ENCODE measurements around the gene CRTC2.

Gene CRTC2

DNA sequence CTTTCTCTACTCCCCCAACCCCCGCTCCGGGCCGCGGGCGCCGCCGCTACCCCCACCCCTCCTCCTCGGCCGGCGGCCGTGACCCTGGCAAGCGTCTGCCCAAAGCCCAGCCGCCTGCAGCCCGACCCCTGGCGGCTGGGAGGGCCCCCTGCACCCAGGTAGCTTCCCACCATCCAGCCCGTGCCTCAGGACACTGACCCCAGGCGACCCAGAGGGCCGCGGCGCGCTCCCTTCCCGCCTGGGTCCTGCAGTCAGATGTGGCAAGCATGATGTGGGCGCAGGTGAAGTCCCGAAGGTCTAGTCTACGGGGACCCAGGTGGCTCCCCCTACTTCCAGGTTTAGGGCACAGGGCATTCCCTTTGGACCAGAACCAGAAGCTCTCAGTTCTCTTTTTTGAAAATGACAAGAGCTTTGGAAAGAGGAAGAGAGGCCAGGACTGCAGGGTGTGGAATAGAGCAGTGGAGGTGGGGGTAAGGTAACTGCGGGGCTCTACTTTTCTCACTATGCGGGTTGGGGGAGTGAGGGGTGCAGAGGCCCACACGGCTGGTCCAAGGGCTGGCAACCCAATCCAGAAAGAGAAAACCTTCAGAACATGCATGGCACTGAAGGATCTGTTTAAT lies 11.7 kb downstream of the CRTC2 start, which contains the start of gene DENND4B:
Gene DENND4B (minus strand): TSS at position 97 of the 620 bp plus-strand sequence. CDS start 2,344 bp downstream, outside the sequence.
- no peak for DNase-seq (ENCODE audit: low read depth)

GRCh38 chr1:153945795-153946621 lies 12.4 kb downstream of the CRTC2 start:
- DNase-seq (ENCODE audit: low read depth): no peak

DNA sequence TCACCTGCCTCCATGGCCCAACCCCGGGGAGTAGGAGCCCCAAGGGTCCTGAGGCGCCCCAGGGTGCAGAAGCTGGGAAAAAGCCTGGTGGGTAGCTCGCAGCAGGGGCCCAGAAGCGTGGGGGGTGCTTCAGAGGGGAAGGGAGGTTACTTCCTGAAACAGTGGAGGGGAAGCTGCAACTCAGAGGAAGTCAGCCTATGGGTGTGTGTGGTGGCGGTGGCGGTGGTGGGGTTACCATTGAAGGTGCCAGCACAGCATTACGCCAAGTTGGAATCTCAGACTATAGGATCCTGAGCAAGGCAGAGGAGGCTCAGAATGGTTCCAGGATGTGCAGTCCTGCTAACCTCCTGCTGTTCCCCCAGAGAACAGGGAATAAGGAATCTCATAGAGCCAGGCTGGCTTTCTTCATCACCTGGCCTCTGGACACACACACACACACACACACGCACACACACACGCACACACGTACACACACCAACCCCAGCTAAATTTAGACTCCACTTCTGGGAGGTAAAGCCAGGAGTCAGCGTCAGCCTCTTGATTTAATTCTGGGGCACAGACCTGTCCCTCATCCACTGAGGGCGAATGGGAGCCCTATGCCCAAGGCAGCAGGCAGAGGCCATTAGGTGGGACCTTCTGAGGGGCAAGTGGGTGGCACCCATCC lies 13.1 kb downstream of the CRTC2 start:
- no peak for DNase-seq (ENCODE audit: low read depth)

DNA sequence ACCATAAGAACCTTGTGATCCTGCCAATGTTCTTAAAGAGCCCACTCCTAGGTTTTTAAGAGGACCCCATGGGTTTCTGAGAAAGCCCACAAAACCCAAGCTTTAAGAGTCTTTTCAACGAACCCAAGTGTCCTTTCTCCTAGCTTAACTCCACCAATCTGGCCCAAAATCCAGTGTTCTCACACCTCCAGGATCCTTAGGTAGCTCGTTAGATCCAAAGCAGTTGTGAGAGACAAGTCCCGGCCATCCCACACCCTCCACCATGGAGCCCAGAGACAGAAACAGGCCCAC lies 13.6 kb downstream of the CRTC2 start:
- DNase-seq (ENCODE audit: low read depth): no peak

DNA sequence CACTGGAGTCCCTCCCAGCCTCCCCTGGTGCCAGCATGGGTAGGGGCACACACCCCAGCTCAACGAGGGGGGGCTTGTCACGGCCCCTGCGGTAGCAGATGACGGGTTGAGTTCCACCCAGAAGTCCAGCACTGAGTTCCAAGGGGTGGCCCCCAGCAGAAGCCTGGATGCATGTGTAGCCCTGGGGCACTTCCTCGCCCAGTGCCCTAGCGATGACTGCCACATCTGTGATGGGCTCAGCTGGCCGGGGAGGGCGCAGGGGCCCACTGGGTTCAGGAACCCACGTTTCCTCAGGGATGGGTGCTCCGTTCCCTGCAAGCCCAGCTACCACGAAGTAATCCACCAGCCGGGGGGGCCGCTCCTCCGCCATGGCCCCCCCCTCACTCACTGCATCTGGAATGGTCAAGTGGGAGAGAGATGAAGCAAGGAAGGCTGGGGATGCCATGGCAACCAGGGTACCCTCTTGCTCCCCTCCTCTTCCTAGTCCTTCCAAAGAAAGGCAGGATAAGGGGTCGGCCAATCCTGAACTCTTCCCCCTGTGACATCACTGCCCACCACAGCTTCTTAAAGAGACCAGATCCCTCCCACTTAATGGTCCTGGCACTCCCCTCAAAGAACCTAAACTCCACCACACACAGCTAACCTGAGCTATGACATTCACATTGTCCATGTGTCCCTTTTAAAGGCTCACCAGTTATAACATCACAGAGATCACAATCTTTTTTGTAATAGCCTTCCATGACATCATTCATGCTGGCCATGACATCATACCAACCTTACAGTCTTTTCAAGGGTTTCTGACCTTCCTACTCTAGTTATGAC lies 14.2 kb downstream of the CRTC2 start:
- DNase-seq (ENCODE audit: low read depth): no peak

DNA sequence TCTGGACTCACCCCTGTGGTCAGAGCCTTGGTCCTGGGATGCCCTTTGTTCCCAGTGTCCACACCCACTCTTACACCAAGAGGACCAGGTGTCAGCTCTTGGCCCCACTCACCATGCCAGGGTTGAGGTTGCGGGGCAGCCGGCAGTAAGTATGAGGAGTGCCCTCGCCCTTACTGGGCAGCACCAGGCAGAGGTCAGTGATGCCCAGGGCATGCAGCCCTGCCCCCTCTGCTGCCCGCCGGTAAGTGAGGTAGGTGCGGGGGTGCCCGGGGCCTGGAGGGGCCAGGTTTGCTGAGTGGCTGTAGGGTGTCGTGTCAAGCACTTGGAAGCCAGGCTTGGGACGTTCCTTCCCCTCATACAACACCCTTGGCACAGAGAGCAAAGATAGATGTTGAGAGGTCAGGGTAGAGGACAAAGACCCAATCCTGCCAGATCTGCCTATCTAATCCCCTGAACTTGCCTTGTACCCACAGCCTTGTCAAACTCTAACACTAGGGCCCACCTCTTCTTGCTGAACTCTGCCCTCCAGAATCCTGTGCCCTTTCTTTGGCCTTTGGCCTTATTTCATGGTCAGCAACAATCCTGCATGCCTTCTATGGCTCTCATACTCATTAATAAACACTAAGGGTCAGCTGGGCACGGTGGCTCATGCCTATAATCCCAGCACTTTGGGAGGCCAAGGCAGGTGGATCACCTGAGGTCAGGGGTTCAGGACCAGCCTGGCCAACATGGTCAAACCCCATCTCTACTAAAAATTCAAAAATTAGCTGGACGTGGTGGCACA lies 15.5 kb downstream of the CRTC2 start:
- DNase-seq (ENCODE audit: low read depth): no peak

- DNase-seq (ENCODE audit: low read depth): no peak
These were observed 16.3 kb downstream of the CRTC2 start for GRCh38 chr1:153941826-153942725.

DNA sequence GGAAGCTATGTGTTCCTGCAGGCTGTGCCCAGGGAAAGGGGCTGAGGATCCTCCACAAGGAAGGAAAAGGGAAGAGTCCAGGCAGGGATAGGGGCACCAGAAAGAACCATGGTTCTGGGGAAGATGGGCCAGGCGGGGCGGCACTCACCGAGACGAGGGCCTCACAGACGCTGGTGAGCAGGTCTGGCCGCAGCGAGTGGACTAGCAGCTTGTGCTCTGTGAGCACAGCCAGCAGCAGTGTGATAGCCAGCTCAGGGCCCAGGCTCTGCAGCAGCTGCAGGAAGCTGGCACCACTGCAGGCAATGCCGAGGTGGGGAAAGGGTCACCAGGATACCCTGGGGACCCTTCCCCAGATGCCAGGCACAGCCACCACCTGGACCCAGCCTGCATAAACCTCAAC lies 17.7 kb downstream of the CRTC2 start:
- no peak for DNase-seq (ENCODE audit: low read depth)

DNA sequence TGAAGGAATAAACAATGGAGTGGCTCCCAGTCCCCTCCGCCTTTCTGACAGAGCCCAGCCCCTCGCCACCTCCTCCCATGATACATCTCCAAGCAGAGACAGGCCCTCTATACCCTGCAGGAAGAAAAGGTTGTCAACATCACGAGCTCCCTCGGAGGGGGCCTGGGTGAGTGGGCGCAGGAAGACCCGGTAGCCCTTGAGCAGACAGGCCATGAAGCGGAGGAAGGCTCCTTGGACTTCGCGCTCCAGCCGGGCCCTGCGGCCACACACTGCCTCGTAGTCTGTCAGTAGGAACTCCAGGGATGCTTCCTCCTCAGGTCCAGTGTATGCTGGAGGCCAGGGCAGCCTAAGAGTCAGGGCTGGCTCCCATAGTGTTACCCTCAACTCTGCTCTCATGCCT lies 18.9 kb downstream of the CRTC2 start:
- DNase-seq (ENCODE audit: low read depth): no peak

DNA sequence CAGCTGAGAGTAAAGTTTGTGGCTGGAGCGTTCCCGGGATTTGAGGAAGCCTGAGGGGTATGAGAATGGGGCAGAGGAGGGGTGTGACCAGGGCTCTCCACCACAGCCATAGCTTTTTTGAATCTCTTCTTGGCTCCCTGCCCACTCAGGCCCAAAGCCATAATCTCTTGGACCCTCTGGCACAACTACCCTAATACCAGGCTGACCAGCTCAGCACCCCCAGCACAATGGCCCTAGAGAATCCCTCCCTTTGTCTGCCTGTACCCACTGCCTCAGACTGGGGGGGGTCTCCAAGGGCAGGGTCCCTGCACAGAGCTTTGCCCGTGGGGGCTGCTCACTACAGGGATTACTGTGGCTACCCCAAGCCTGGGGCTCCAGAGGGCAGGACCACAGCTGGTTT lies 19.4 kb downstream of the CRTC2 start:
- no peak for DNase-seq (ENCODE audit: low read depth)

- no peak for DNase-seq (ENCODE audit: low read depth)
These were observed 21.1 kb downstream of the CRTC2 start for GRCh38 chr1:153937331-153937730.

DNA sequence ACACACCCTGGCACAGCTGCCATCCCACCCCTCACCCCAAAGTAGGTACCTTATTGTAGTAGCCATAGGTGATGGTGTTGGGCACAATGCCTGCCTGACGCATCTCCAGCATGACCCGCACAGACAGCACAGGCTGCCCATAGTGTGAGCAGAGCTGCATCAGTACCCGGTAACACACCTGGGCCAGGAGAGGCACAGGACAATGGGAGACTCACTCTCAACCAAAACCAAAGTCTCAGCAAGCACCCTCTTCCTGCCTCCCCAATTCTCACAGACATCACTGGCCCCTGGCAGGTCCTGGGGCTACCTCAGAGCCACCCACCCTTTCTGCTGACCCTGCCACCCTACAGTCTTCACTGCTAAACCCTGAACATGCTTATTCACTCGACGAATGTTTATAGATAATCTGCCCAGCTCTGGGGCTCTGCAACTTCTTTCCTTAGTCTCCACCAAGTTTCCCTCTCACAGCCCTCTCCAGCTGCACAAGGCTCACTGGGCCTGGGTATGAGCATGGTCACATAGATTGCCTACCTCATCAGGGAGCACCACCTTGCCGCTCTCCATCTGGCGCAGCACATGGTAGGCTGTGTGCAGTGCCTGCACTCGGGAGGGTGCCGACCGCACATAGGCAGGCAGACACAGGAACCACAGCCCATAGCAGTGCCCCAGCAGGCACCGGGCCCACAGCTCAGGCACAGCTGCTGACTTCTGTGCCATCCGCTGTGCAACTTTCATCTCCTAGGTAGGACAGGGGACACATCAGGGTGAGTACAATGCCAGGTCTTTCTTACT lies 22.2 kb downstream of the CRTC2 start:
- DNase-seq (ENCODE audit: low read depth): no peak

- no peak for DNase-seq (ENCODE audit: low read depth)
These were observed 23.7 kb downstream of the CRTC2 start for GRCh38 chr1:153934746-153935145.

- no peak for DNase-seq (ENCODE audit: low read depth)
These were observed 24.5 kb downstream of the CRTC2 start for GRCh38 chr1:153933955-153934354.

DNA sequence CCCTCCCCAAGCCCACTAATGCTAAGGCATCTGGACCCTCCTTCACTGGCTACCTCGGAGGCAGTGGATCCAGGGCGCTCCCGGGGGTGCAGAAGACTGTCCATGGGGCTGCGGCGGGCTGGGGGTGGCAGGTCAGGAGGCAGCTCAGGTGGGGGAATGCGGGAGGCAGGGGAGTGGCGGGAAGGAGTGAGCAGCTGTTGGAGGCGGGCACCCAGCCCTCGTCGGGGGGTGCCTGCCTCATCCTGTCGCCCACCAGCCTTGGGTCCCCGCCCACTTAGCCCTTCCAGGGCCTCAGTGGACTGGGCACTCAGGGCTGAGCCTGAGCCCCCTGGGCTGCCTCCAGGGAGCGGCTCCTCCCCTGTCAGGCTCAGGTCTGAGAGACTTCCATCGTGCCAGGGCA lies 25.0 kb downstream of the CRTC2 start:
- no peak for DNase-seq (ENCODE audit: low read depth)

DNA sequence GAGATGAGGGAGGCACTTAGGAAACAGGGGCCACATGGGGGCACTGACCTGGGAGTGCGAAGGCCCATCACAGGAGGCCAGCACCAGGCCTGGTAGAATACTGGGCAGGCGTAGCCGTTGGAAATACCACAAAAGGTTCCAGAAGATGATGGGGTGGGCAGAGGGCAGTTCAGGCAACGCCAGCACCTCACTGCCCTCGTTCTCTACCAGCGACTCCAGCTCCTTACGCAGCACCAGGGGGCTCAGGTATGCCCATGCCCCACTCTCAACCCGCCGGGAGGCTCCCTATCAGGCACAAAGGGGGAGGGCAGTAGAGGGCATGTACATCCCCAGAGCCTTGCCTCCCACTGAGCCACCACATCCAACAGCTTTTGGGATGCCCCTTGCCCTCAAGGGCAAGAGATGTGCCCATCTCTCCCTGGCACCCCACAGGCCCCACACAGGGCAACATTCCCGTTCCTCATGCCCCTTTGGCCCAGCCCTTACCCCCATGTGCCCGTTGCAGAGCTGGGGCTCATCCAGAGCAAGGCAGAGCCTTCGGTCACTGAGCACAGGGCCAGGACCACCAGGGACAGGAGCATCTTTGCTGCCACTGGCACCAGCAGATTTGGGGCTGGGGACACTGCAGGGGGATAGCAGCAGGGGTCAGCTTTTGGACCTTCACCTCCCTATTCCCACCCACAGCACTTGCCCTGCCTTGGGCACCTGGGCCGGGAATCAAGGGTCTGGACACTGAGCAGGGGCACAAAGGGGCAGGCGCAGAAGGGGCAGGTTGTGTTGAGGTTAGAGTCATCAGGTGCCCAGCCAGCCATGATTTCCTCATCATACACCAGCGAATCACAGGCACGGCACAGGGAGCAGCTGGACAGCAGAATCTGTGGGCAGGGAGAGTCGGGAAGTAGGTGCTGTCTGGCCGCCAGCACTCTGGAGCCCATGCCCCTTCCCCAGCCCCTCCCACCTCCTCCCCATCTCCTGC lies 26.0 kb downstream of the CRTC2 start:
- no peak for DNase-seq (ENCODE audit: low read depth)

DNA sequence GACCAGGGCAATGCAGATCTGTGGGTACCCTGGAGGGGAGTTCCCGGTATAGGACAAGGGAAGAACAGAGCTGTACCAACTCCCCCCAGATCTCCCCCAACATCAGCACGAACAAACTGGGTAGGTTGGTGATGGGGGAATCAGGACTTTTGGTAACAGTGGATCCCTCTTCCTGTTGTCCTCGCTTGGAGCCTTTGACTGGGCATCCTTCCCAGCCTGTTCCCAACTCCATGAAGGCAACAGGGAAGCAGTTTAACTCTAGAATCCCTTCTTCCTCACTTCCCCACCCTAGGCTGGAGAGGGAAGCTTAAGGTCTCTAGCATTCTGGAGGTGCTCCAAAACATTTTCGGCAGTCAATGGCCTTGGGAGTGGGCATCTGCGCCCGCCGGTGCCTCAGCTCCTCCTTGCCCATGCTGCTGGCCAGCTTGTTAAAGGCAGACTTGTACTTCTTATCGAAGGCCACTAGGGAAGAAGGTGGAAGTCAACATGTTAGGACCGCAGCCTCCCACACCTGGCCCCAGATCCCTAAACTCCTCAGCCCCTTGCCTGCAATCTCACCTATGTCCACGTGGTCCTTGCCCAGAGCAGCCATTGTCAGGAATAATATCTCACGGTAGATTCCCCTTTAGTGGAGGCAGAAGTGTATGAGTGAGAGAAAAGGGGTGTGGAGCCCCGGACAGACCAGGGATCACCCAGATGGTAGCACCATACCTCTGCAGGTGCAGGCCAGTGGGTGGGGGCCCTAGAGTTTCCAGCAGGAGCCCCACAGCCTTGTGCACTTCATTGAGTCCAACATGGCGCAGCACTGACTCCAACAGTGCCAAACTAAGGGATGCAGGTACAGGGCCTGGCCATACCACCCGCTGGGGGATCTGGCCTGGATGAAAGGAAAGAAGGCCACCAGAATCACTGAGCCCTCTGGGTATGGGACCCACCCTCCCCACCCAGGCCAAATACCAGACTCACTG lies 28.1 kb downstream of the CRTC2 start:
- no peak for DNase-seq (ENCODE audit: low read depth)

Measured in GM04504 (cell line).